Ishikawa (cell line): ENCODE results near the gene ATG4A.

Source experiments
- MAX ChIP-seq: IDR thresholded peaks from 2 replicates; pipeline ENCODE4 v1.6.1; 2012
- NFIC ChIP-seq: IDR thresholded peaks from 2 replicates; pipeline ENCODE4 v1.6.1; 2012
- RAD21 ChIP-seq: IDR thresholded peaks from 2 replicates; pipeline ENCODE4 v1.6.1; 2012; ENCODE audit warnings: low read depth
- TAF1 ChIP-seq: IDR thresholded peaks from 2 replicates; pipeline ENCODE4 v1.6.1; 2012; ENCODE audit warnings: low read depth, mild to moderate bottlenecking
- TCF12 ChIP-seq: IDR thresholded peaks from 2 replicates; pipeline ENCODE4 v1.6.1; 2012; ENCODE audit warnings: low read depth
- TEAD4 ChIP-seq: IDR thresholded peaks from 2 replicates; pipeline ENCODE4 v1.6.1; 2012
- YY1 ChIP-seq: IDR thresholded peaks from 2 replicates; pipeline ENCODE4 v1.6.1; 2012; ENCODE audit warnings: low read depth
- ZBTB7A ChIP-seq: IDR thresholded peaks from 2 replicates; pipeline ENCODE4 v1.6.1; 2012; ENCODE audit warnings: low read depth

GRCh38 chrX:108070891-108071290 is 20.7 kb upstream of the ATG4A start:
- TF ChIP-seq RAD21 (no peak), TAF1 (no peak), YY1 (no peak), MAX (no peak), TEAD4 (no peak), TCF12 (no peak), NFIC (no peak), ZBTB7A (no peak)
